Astrocyte (in vitro differentiated cells and primary cell): ENCODE measurements around the gene ROMO1. TPM values are rescaled to one million over a fixed set of nuclear protein-coding genes. Genes with fewer than 3 reads are reported as not detected.
A peak's percentile ranks its signal among the peaks of the same experiment; 100 is the strongest.

Source experiments
- DNase-seq: peaks from one replicate; pipeline ENCODE4 v3.0.0-alpha.2; 2010; ENCODE audit warnings: low read depth
- FAIRE-seq: peaks from 2 replicates; lab custom pipeline; 2011; peaks lifted over from hg19 to GRCh38; lab: Jason Lieb, UNC
- H2AFZ ChIP-seq: 2 replicates; pipeline ENCODE4 v1.6.0; 2012; ENCODE audit warnings: low read depth, low read length, inconsistent platforms
- H3K27ac ChIP-seq: 2 replicates; pipeline ENCODE4 v1.5.1; 2011; ENCODE audit warnings: low read depth, low read length, inconsistent platforms
- H3K27me3 ChIP-seq: 2 replicates; pipeline ENCODE4 v1.6.0; 2011; ENCODE audit warnings: low read length, inconsistent platforms; ENCODE audit not compliant: insufficient read depth
- H3K36me3 ChIP-seq: 2 replicates; pipeline ENCODE4 v1.5.1; 2011; ENCODE audit warnings: low read length, inconsistent platforms; ENCODE audit not compliant: insufficient read depth
- H3K4me1 ChIP-seq: 2 replicates; pipeline ENCODE4 v1.5.1; 2011; ENCODE audit warnings: low read length, inconsistent platforms; ENCODE audit not compliant: insufficient read depth
- H3K4me2 ChIP-seq: 2 replicates; pipeline ENCODE4 v1.6.0; 2012; ENCODE audit warnings: low read length, inconsistent platforms
- H3K4me3 ChIP-seq: 2 replicates; pipeline ENCODE4 v1.5.1; 2011; ENCODE audit warnings: low read depth, mild to moderate bottlenecking, low read length, inconsistent platforms; ENCODE audit not compliant: insufficient read depth
- H3K79me2 ChIP-seq: 2 replicates; pipeline ENCODE4 v1.6.0; 2012; ENCODE audit warnings: mild to moderate bottlenecking, low read length, inconsistent platforms; ENCODE audit not compliant: insufficient read depth
- H3K9ac ChIP-seq: 2 replicates; pipeline ENCODE4 v1.6.0; 2012; ENCODE audit warnings: mild to moderate bottlenecking, low read length, inconsistent platforms
- H3K9me3 ChIP-seq: 2 replicates; pipeline ENCODE4 v1.5.1; 2012; ENCODE audit warnings: low read depth, mild to moderate bottlenecking, low read length, inconsistent platforms; ENCODE audit not compliant: insufficient read depth
- H4K20me1 ChIP-seq: 2 replicates; pipeline ENCODE4 v1.6.0; 2012; ENCODE audit warnings: low read length, inconsistent platforms; ENCODE audit not compliant: insufficient read depth
- H3K27ac Mint-ChIP-seq: one replicate; pipeline ENCODE4 v1.8.0; 2021; ENCODE audit warnings: mild to moderate bottlenecking, mixed read lengths; ENCODE audit not compliant: unreplicated experiment
- H3K27me3 Mint-ChIP-seq: one replicate; pipeline ENCODE4 v1.8.0; 2021; ENCODE audit warnings: low read depth, mixed read lengths; ENCODE audit not compliant: unreplicated experiment
- H3K36me3 Mint-ChIP-seq: one replicate; pipeline ENCODE4 v1.8.0; 2021; ENCODE audit warnings: low read depth, mixed read lengths; ENCODE audit not compliant: unreplicated experiment
- H3K4me1 Mint-ChIP-seq: one replicate; pipeline ENCODE4 v1.8.0; 2021; ENCODE audit warnings: low read depth, mixed read lengths; ENCODE audit not compliant: unreplicated experiment
- H3K4me3 Mint-ChIP-seq: one replicate; pipeline ENCODE4 v1.8.0; 2021; ENCODE audit warnings: mild to moderate bottlenecking, moderate library complexity, mixed read lengths; ENCODE audit not compliant: unreplicated experiment
- H3K9me3 Mint-ChIP-seq: one replicate; pipeline ENCODE4 v1.8.0; 2021; ENCODE audit warnings: mild to moderate bottlenecking, mixed read lengths; ENCODE audit not compliant: unreplicated experiment
- EZH2 ChIP-seq: IDR thresholded peaks from 2 replicates; pipeline ENCODE4 v1.6.1; 2012; ENCODE audit warnings: mild to moderate bottlenecking, low read length, inconsistent platforms; ENCODE audit not compliant: insufficient read depth
- total RNA-seq: library from RNA; stranded (reverse); gene quantifications from 2 replicates; pipeline ENCODE4 v1.2.1, GENCODE V29; 2021
- TF ChIP-seq, protein P1 (sequence below): IDR thresholded peaks from 2 replicates; pipeline ENCODE4 v1.5.1; 2011; ENCODE audit warnings: low read depth, mild to moderate bottlenecking, inconsistent platforms, low read length, moderate library complexity; ENCODE audit not compliant: insufficient read depth

ROMO1 gene
- total RNA-seq, 1 donor from 2014 or later, result 201 TPM

DNA sequence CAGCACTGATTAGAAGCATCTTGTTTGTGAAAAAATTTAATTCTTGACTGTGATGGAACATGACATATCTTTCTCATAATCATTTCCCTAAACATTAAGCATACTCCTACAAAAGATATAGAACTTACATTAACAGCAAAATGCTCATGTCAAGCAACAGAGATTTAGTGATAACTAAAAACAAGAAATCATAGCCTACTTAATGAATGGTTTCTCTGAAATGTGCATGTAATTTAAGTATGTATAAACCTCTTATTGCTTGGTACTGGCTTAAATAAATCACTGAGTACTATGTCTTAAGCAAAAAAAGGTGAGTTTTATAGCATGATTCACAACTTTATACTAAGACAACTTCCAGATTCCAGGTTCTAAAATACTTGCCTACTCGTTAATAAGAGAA is 9.3 kb downstream of the ROMO1 start:
- no peaks in the 10 kb centered on the region for H3K27me3 Mint-ChIP-seq
- no peaks in the 10 kb centered on the region for H3K9me3 Mint-ChIP-seq
- H3K36me3 Mint-ChIP-seq, result peaks cover 11% of the 10 kb centered on the region
- Histone ChIP-seq H3K4me2 (no peak overlapping the region), H3K79me2 (peaks cover 90% of the 10 kb centered on the region), H3K9me3 (no peaks in the 10 kb centered on the region), H4K20me1 (peaks cover 92% of the 10 kb centered on the region), H3K9ac (no peak overlapping the region), H3K27me3 (no peaks in the 10 kb centered on the region), H3K27ac (no peak overlapping the region), H3K4me3 (no peak overlapping the region), H3K4me1 (no peaks in the 10 kb centered on the region), H2AFZ (no peak overlapping the region), H3K36me3 (peaks cover 88% of the 10 kb centered on the region)
- H3K4me3 Mint-ChIP-seq, result no peak overlapping the region
- no peak for FAIRE-seq
- no peak overlapping the region for H3K27ac Mint-ChIP-seq
- DNase-seq, result no peak
- H3K4me1 Mint-ChIP-seq, result peaks cover 27% of the 10 kb centered on the region
- no peak for TF ChIP-seq EZH2
- TF ChIP-seq, protein P1, sequence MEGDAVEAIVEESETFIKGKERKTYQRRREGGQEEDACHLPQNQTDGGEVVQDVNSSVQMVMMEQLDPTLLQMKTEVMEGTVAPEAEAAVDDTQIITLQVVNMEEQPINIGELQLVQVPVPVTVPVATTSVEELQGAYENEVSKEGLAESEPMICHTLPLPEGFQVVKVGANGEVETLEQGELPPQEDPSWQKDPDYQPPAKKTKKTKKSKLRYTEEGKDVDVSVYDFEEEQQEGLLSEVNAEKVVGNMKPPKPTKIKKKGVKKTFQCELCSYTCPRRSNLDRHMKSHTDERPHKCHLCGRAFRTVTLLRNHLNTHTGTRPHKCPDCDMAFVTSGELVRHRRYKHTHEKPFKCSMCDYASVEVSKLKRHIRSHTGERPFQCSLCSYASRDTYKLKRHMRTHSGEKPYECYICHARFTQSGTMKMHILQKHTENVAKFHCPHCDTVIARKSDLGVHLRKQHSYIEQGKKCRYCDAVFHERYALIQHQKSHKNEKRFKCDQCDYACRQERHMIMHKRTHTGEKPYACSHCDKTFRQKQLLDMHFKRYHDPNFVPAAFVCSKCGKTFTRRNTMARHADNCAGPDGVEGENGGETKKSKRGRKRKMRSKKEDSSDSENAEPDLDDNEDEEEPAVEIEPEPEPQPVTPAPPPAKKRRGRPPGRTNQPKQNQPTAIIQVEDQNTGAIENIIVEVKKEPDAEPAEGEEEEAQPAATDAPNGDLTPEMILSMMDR, result no peak

- Histone ChIP-seq H3K9ac (no peak overlapping the region), H3K79me2 (peaks cover 92% of the 10 kb centered on the region), H3K4me1 (no peaks in the 10 kb centered on the region), H3K36me3 (peaks cover 88% of the 10 kb centered on the region), H3K4me2 (no peak overlapping the region), H3K4me3 (no peak overlapping the region), H4K20me1 (peaks cover 91% of the 10 kb centered on the region), H3K9me3 (no peaks in the 10 kb centered on the region), H3K27me3 (no peaks in the 10 kb centered on the region), H2AFZ (no peak overlapping the region), H3K27ac (no peak overlapping the region)
- no peaks in the 10 kb centered on the region for H3K9me3 Mint-ChIP-seq
- H3K27me3 Mint-ChIP-seq, result no peaks in the 10 kb centered on the region
- TF ChIP-seq, protein P1, result no peak
- no peak for TF ChIP-seq EZH2
- no peak for FAIRE-seq
- H3K27ac Mint-ChIP-seq, result peak overlapping the region; percentile 38
- H3K36me3 Mint-ChIP-seq, result peaks cover 14% of the 10 kb centered on the region
- H3K4me1 Mint-ChIP-seq, result peaks cover 27% of the 10 kb centered on the region
- no peak overlapping the region for H3K4me3 Mint-ChIP-seq
- no peak for DNase-seq
These were observed 10.1 kb downstream of the ROMO1 start for GRCh38 chr20:35709259-35709658.

- Mint-ChIP-seq H3K4me3 (no peak overlapping the region), H3K9me3 (no peaks in the 10 kb centered on the region), H3K27me3 (no peaks in the 10 kb centered on the region), H3K4me1 (peaks cover 24% of the 10 kb centered on the region), H3K36me3 (peaks cover 14% of the 10 kb centered on the region), H3K27ac (no peak overlapping the region)
- Histone ChIP-seq H3K9ac (no peak overlapping the region), H3K9me3 (no peaks in the 10 kb centered on the region), H3K79me2 (peaks cover 94% of the 10 kb centered on the region), H2AFZ (no peak overlapping the region), H3K36me3 (peaks cover 88% of the 10 kb centered on the region), H3K4me3 (no peak overlapping the region), H3K27ac (no peak overlapping the region), H3K4me1 (no peaks in the 10 kb centered on the region), H3K4me2 (no peak overlapping the region), H3K27me3 (no peaks in the 10 kb centered on the region), H4K20me1 (peaks cover 91% of the 10 kb centered on the region)
- TF ChIP-seq, protein P1, result no peak
- TF ChIP-seq EZH2, result no peak
- DNase-seq (no peak), FAIRE-seq (no peak)
These were observed 10.8 kb downstream of the ROMO1 start for GRCh38 chr20:35710039-35710438.
